Nephron (organoid): Measurements from ENCODE around the gene MRNIP.

Experiments
- H3K27ac Mint-ChIP-seq, 3 experiments: 2 replicates each; pipeline ENCODE4 v1.8.0; 2020; ENCODE audit warnings: mixed read lengths in 3 of 3, mild to moderate bottlenecking in 2 of 3, moderate library complexity in 1 of 3
- H3K27me3 Mint-ChIP-seq: 2 replicates; pipeline ENCODE4 v1.8.0; 2021; ENCODE audit warnings: low read depth, mild to moderate bottlenecking, moderate library complexity, mixed read lengths
- H3K36me3 Mint-ChIP-seq: 2 replicates; pipeline ENCODE4 v1.8.0; 2020; ENCODE audit warnings: low read depth, mixed read lengths
- H3K4me1 Mint-ChIP-seq: 2 replicates; pipeline ENCODE4 v1.8.0; 2020; ENCODE audit warnings: mixed read lengths
- H3K4me3 Mint-ChIP-seq, 3 experiments: 2 replicates each; pipeline ENCODE4 v1.8.0; 2020; ENCODE audit warnings: mild to moderate bottlenecking in 3 of 3, mixed read lengths in 3 of 3, moderate library complexity in 2 of 3
- H3K9me3 Mint-ChIP-seq: 2 replicates; pipeline ENCODE4 v1.8.0; 2020; ENCODE audit warnings: mixed read lengths
- TF ChIP-seq, protein P1 (sequence below), 3 experiments: fragments of 200-600 bp; sonication (generic); IDR thresholded peaks; one replicate each; pipeline ENCODE4 v1.5.0; 2021; ENCODE audit warnings: antibody characterized with exemption in 3 of 3; ENCODE audit not compliant: unreplicated experiment in 3 of 3

The MRNIP gene

DNA sequence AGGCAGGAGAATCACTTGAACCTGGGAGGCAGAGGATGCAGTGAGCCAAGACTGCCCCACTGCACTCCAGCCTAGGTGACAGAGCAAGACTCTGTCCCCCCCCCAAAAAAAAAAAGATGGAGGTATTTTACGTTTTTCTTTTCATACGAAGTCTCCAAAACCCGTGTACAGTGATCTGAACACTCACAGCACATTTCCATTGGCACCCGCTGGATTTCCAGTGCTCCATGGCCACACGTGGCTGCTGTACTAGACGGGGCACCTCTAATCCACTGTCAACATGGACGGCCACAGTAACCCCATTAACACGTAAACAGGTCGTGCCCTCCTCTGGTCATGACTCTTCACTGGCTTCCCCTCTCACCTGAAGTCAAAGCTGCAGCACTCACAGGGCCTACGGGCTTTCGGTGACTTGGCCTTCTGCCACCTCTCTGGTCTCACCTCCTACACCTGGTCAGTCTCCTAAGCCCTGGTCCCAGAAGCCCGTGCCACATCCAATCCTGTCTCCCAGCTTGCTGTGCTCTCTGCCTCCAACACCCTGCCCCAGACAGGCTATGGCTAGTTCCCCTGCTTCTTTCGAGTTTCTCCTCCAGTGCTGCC is 27.0 kb upstream of the MRNIP start:
- Mint-ChIP-seq H3K27me3 (no peaks in the 10 kb centered on the region), H3K4me3 (no peak overlapping the region), H3K4me1 (no peaks in the 10 kb centered on the region), H3K27ac (peak overlapping the region in 2 of 3 experiments; percentile 1 to 66), H3K9me3 (peaks cover 35% of the 10 kb centered on the region), H3K36me3 (peaks cover 88% of the 10 kb centered on the region)
- TF ChIP-seq, protein P1, sequence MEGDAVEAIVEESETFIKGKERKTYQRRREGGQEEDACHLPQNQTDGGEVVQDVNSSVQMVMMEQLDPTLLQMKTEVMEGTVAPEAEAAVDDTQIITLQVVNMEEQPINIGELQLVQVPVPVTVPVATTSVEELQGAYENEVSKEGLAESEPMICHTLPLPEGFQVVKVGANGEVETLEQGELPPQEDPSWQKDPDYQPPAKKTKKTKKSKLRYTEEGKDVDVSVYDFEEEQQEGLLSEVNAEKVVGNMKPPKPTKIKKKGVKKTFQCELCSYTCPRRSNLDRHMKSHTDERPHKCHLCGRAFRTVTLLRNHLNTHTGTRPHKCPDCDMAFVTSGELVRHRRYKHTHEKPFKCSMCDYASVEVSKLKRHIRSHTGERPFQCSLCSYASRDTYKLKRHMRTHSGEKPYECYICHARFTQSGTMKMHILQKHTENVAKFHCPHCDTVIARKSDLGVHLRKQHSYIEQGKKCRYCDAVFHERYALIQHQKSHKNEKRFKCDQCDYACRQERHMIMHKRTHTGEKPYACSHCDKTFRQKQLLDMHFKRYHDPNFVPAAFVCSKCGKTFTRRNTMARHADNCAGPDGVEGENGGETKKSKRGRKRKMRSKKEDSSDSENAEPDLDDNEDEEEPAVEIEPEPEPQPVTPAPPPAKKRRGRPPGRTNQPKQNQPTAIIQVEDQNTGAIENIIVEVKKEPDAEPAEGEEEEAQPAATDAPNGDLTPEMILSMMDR (IDR thresholded peaks at IDR 0.05; ENCODE audit: unreplicated experiment in 3 of 3): no peak

DNA sequence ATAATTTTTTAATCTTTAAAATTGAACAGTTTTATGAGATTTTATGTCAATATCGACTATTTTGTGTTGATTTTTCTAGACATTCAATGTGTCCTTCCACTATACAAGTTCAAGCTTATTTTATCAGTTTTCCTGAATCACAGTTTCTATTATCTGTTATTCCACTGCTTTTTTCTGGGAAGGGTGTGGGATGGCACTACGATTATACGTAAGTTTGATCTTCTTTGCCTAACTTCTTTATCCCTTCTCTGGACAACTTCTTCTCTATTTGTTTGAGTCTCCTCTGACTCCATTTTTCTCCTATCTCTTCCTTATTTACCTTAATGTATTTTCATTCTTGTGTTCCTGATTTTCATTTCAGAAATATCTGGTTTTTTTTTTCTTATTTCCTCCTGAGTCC is 24.5 kb upstream of the MRNIP start:
- no peak overlapping the region for H3K27ac Mint-ChIP-seq
- no peaks in the 10 kb centered on the region for H3K27me3 Mint-ChIP-seq
- TF ChIP-seq, protein P1 (IDR thresholded peaks at IDR 0.05; ENCODE audit: unreplicated experiment in 3 of 3): no peak
- peaks cover 70% of the 10 kb centered on the region for H3K36me3 Mint-ChIP-seq
- H3K9me3 Mint-ChIP-seq: peaks cover 35% of the 10 kb centered on the region
- H3K4me1 Mint-ChIP-seq: no peaks in the 10 kb centered on the region
- no peak overlapping the region for H3K4me3 Mint-ChIP-seq

DNA sequence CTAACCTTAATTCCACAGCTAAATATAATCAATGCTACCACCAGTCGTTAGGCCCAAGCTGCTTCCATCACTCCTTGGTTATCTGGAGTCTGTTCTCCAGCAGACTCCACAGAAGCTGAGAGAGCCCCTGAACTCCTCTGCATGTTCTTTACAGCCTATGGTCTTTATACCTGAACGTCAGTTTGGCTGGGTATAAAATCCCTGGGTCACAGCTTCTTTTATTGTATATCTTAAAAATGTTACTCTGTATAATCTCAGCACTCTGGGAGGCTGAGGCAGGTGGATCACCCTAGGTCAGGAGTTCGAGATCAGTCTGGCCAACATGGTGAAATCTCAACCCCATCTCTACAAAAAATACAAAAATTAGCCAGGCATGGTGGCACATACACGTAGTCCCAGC is 23.7 kb upstream of the MRNIP start:
- no peaks in the 10 kb centered on the region for H3K27me3 Mint-ChIP-seq
- H3K4me1 Mint-ChIP-seq: no peaks in the 10 kb centered on the region
- H3K27ac Mint-ChIP-seq: no peak overlapping the region

DNA sequence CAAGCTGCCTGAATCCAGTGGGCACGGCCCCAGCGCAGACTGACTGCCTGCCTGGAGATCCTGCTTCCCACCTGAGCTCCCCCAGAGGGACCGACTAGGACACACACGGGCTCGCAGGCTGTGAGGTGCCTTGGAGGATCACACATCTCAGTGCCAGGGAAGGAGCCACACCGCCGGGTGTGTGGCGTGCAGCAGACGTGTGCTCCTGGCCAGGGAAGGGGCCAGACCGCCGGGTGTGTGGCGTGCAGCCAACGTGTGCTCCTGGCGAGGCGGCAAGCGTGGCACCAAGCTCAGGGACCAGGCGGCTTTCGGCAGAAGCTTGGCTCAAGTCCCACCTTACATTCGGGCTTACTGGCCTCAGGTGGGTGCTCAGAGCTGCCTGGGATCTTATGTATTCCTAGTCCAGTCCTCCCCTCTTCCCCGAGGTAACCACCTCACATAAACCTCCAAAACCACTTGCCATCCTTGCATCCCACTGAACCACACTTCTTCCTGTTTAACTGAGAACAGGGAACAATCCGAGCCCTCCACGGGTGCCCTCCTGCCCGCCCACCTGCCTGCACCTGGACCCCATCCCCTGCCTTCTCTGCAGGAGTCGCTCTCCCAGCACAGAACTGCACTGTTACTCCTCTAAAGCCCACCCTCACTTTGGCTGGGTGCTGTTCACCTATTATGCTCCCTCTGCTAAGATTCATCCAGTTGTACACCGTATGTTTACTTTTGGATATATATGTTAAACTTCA is 22.4 kb upstream of the MRNIP start:
- no peak overlapping the region for H3K27ac Mint-ChIP-seq
- H3K9me3 Mint-ChIP-seq: peaks cover 28% of the 10 kb centered on the region
- H3K4me1 Mint-ChIP-seq: no peaks in the 10 kb centered on the region
- H3K27me3 Mint-ChIP-seq: no peaks in the 10 kb centered on the region
- TF ChIP-seq, protein P1 (IDR thresholded peaks at IDR 0.05; ENCODE audit: unreplicated experiment in 3 of 3): no peak
- H3K36me3 Mint-ChIP-seq: peaks cover 64% of the 10 kb centered on the region
- H3K4me3 Mint-ChIP-seq: no peak overlapping the region

More for the DNA sequence above, 23.7 kb upstream of the MRNIP start:
- peaks cover 35% of the 10 kb centered on the region for H3K9me3 Mint-ChIP-seq
- peaks cover 70% of the 10 kb centered on the region for H3K36me3 Mint-ChIP-seq
- no peak overlapping the region for H3K4me3 Mint-ChIP-seq
- TF ChIP-seq, protein P1 (IDR thresholded peaks at IDR 0.05; ENCODE audit: unreplicated experiment in 3 of 3): no peak

DNA sequence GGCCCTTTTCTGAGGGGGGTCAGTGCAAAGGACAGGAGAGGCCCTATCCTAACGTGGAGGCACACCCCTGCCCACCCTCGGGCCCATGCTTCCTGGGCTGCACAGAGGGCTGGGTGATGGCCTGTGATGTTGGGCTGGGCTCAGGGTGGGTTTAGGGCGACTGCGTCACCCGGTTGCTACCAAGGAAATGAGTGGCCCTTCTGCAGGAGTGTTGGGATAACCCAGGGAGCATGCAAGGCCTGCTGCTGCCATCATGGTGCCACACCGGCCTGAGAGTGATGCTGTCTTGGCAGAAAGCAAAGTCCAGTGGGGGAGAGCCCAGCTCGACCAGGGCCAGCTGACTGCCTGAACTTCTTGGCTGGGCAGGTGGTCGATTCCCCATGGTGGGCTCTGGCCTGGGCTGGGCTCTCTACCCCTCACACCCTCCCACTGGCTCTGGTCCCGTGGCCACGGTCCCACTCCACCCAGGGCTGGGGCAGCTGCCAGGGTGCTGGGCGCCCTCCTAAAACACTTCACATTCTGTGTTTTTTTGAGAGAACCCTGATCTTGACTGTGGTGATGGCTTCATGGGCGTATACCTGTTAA is 21.5 kb upstream of the MRNIP start:
- H3K9me3 Mint-ChIP-seq: peaks cover 22% of the 10 kb centered on the region
- no peak overlapping the region for H3K27ac Mint-ChIP-seq
- TF ChIP-seq, protein P1 (IDR thresholded peaks at IDR 0.05; ENCODE audit: unreplicated experiment in 3 of 3): no peak
- peaks cover 61% of the 10 kb centered on the region for H3K36me3 Mint-ChIP-seq
- H3K4me3 Mint-ChIP-seq: no peak overlapping the region
- no peaks in the 10 kb centered on the region for H3K4me1 Mint-ChIP-seq
- H3K27me3 Mint-ChIP-seq: no peaks in the 10 kb centered on the region
